ENCODE data around the gene LINGO3. TPM values are rescaled to one million over a fixed set of nuclear protein-coding genes. Genes with fewer than 3 reads are reported as not detected.
A peak's percentile ranks its signal among the peaks of the same experiment; 100 is the strongest.

The LINGO3 gene
- total RNA-seq, 3 donors from 2014 or later: not detected

DNA sequence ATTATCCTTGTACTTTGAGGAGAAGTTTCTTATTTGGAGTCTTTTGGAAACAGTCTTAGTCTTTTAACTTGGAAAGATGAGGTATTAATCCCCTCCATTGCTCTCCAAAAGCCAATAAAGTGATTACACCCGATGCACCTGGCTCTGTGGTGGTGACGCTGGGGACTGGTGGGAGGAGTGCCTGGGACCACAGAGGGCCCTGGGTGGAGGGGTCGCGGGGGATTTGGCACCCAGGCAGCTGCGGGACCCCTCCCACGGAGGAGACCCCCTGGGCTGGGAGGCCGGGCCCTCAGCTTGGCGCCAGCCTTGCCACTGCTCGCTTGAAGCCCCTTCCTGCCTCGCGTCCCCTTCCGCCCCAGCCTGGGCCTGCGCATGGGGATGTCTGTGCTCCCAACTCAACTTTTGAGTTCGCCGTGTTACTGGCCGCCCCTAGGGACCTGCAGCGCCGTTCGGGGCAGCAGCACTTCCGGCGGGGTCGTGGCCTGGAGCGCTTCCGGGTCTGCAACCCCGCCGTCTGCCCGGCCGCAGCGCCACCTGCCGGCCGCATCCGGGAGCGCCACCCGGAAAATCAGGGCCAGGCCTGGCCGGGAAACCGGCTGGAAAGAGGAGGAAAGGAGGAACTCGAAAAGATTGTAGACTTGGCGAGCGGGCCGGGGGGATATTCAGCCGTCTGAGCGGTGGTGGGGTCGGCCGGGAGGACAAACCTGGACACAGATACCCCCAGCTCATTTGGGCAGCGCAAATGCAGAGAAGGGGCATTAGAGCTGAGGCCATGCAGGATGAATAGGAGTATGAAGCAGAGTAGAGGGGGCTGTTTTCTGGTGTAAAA, 34.4 kb downstream of the LINGO3 start:
- H3K36me3 ChIP-seq (ENCODE audit: low read depth): no peaks in the 10 kb centered on the region
- H3K4me3 ChIP-seq: no peak overlapping the region
- TF ChIP-seq, protein P1, sequence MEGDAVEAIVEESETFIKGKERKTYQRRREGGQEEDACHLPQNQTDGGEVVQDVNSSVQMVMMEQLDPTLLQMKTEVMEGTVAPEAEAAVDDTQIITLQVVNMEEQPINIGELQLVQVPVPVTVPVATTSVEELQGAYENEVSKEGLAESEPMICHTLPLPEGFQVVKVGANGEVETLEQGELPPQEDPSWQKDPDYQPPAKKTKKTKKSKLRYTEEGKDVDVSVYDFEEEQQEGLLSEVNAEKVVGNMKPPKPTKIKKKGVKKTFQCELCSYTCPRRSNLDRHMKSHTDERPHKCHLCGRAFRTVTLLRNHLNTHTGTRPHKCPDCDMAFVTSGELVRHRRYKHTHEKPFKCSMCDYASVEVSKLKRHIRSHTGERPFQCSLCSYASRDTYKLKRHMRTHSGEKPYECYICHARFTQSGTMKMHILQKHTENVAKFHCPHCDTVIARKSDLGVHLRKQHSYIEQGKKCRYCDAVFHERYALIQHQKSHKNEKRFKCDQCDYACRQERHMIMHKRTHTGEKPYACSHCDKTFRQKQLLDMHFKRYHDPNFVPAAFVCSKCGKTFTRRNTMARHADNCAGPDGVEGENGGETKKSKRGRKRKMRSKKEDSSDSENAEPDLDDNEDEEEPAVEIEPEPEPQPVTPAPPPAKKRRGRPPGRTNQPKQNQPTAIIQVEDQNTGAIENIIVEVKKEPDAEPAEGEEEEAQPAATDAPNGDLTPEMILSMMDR (IDR thresholded peaks at IDR 0.05): peak; percentile 91
- intact Hi-C loops (cut with DNase I, micrococcal nuclease): loop anchor here (5.0 to 10.0 kb wide), 2 partner anchors 36 to 119 kb away; partner anchors contain the start of genes AP3D1 (in 1 of the 2), PLEKHJ1 (in 1 of the 2) and SF3A2 (in 1 of the 2)
- DNase-seq (peak; percentile 82 to 92 (median 91)), ATAC-seq (peak; percentile 46)
- no peaks in the 10 kb centered on the region for H3K9me3 ChIP-seq
- peaks cover 55% of the 10 kb centered on the region for H3K4me1 ChIP-seq (ENCODE audit: low read depth)

DNA sequence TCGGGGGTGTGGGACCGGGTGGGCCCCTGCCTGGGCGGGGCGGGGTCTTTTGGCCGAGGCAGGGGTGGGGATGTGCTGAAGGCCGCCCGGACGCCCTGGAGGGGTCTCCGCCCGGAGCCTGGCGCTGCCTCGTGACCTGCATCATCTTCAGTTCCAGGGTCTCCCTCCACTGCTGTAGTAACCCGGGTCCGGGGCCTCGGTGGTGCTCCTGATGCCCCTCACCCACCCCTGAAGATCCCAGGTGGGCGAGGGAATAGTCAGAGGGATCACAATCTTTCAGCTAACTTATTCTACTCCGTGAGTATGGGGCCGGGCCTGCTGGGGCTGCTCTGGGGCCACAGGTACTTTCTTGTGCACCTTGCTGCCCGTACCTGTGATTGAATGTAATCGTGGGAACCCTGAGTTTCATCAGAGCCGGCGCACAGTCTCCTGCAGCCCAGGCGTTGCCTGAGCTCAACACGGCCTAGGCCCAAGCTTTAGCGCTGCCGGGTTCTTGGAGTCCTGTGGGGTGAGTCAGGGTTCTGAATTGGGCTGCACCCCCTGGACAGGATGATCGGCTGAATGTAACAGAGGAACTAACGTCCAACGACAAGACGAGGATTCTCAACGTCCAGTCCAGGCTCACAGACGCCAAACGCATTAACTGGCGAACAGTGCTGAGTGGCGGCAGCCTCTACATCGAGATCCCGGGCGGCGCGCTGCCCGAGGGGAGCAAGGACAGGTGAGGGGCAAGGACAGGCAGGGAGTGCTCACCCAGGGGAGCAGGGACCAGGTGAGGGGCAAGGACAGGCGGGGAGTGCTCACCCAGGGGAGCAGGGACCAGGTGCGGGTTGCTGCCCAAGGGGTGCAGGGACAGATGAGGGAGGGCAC, 36.5 kb downstream of the LINGO3 start:
- H3K4me3 ChIP-seq: peak overlapping the region; percentile 94
- intact Hi-C loops (cut with DNase I, micrococcal nuclease): loop anchor here (5.0 to 10.0 kb wide), 2 partner anchors 34 to 117 kb away; partner anchors contain the start of genes AP3D1 (in 1 of the 2), PLEKHJ1 (in 1 of the 2) and SF3A2 (in 1 of the 2)
- H3K9me3 ChIP-seq: no peaks in the 10 kb centered on the region
- peaks cover 51% of the 10 kb centered on the region for H3K4me1 ChIP-seq (ENCODE audit: low read depth)
- no peaks in the 10 kb centered on the region for H3K36me3 ChIP-seq (ENCODE audit: low read depth)
- TF ChIP-seq, protein P1 (IDR thresholded peaks at IDR 0.05): no peak
- peak in 2 of 3 donors; percentile 49 to 57 for DNase-seq
- ATAC-seq: no peak

DNA sequence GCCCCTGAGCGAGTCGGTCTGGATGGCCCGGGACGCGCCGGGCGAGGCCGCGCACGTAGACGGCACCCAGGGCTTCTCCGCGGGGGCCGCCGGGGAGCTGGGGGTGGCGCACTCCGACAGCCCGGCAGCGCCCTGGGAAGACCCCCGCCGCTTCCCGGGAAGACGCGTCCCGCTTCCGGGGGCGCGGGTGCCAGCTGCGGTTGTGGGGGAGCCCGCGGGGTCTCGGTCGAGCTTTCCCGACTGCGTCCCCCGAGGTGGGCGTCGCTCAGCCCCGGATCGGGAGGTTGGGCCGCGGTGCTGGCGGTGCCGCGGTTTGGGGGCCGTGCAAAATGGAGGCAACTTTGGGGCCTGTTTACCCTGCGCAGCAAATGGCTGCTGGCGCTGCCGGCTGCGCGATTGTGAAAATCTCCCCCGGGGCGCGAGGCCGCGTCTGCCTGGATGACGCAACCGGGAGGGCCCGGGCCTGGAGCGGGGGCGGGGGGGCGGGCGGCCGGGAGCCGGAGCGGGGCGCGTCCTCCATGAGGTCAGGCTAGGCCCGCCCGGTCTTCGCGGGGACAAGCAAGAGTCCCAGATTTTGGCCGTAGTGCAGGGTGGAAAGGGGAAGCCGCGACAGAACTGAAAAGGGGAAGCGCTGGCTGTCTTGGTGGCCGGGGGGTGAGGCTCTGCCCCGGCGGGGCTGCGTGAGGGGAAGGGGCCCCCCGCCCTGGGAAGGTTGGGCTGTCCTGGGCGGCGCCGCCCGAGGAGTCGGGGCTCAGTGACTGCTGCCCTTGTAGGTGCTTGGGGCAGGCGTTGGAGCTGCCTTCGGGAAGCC, 37.3 kb downstream of the LINGO3 start:
- TF ChIP-seq, protein P1 (IDR thresholded peaks at IDR 0.05): no peak
- H3K9me3 ChIP-seq: no peaks in the 10 kb centered on the region
- peaks cover 46% of the 10 kb centered on the region for H3K4me1 ChIP-seq (ENCODE audit: low read depth)
- H3K4me3 ChIP-seq: peak overlapping the region; percentile 94
- peak; percentile 76 to 89 (median 86) for DNase-seq
- H3K36me3 ChIP-seq (ENCODE audit: low read depth): no peaks in the 10 kb centered on the region
- intact Hi-C loops (cut with DNase I, micrococcal nuclease): loop anchor here (5.0 to 10.0 kb wide), 2 partner anchors 33 to 116 kb away; partner anchors contain the start of genes AP3D1 (in 1 of the 2), PLEKHJ1 (in 1 of the 2) and SF3A2 (in 1 of the 2)
- peak; percentile 29 for ATAC-seq

DNA sequence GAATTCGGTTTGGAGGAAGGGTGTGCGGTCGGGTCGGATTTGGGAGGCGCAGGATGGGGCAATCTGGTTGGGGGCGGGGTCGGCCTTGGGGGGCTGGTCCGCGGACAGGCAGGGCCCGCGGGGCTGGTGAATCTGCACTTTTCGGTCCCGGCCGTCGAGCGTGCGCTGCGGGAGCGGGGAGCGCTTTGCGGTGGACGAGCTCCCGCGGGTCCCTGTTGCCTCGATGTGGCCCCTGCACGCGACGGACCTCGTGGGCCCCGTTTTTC, 37.9 kb downstream of the LINGO3 start:
- peaks cover 41% of the 10 kb centered on the region for H3K4me1 ChIP-seq (ENCODE audit: low read depth)
- TF ChIP-seq, protein P1 (IDR thresholded peaks at IDR 0.05): no peak
- intact Hi-C loops (cut with DNase I, micrococcal nuclease): loop anchor here (5.0 to 10.0 kb wide), 2 partner anchors 33 to 115 kb away; partner anchors contain the start of genes AP3D1 (in 1 of the 2), PLEKHJ1 (in 1 of the 2) and SF3A2 (in 1 of the 2)
- no peaks in the 10 kb centered on the region for H3K9me3 ChIP-seq
- DNase-seq (peak; percentile 57 to 83 (median 70)), ATAC-seq (peak; percentile 2)
- H3K36me3 ChIP-seq (ENCODE audit: low read depth): no peaks in the 10 kb centered on the region
- H3K4me3 ChIP-seq: peak overlapping the region; percentile 94

Data from mucosa of descending colon (tissue), 3 donors.